SIG-M5 treated with dmso at 0.1 percent for 504 hours (cell line): Measurements from ENCODE around the gene GRIK2.

Experiments
- DNase-seq: peaks from one replicate; lab custom pipeline; 2025; ENCODE audit not compliant: unreplicated experiment; lab: John Stamatoyannopoulos, UW

GRIK2 gene

DNA sequence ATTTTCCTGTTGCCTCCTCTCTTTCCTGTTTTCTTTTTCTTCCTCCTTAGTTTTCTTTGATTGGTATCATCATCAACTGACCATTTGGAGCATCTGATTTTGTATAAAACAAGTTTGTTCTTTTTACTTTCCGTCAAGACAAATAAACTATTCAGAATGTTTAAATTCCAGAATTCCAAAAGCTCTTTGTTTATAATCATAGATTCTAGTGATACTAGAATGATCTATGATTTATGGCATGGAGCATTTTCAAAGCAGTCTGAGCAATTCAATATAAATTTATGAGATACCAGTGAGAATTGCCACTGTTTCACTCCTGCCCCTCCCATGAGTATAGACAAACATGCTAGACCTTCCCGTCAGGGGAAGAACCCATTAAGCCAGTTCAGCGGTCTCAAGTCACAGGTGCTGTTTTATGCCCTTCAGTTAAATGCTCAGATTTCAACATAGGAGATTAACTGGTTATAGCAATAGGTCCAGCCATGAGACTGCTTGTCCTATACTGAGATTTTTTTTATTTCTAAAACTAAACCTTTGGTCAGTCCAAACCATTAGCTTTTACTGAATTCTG, 60.7 kb downstream of the GRIK2 start:
- no peak for DNase-seq

DNA sequence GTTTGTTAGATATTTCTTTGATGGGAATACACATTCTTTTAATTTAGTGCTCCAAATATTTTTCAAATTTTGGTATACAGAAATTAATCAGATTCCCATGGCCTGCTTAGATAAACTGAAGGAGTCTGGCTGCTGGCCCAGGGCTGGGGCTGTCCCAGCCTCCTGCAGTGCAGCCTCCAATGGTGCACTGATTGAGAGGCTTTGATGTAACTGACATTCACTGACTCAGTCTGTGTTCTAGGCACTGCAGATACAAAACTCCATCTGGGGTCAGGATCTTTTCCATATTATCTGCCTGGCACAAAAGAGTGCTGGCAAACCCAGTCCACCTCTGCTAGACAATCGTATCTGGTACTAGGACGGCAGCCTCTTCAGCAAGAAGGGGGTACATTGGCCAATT, 64.8 kb downstream of the GRIK2 start:
- DNase-seq = no peak

DNA sequence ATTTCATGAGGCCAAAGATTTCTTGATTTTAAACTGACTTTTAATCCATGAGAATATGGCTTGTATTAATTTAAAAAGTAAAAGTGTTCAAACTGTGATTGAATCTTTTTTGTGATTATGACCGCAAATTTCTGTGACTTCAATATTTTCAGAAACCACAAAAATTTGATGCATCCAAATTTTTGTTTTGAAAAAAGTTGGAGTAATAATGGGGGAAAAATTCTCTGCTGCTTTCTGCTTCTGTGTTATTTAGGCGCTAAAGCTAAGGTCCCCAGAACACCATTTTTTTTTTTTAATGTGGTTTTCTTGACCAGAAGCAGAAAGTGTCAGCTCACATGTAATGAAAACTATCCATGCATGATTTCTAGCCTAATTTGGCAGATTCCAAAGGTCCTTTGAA, 65.3 kb downstream of the GRIK2 start:
- DNase-seq = no peak

DNA sequence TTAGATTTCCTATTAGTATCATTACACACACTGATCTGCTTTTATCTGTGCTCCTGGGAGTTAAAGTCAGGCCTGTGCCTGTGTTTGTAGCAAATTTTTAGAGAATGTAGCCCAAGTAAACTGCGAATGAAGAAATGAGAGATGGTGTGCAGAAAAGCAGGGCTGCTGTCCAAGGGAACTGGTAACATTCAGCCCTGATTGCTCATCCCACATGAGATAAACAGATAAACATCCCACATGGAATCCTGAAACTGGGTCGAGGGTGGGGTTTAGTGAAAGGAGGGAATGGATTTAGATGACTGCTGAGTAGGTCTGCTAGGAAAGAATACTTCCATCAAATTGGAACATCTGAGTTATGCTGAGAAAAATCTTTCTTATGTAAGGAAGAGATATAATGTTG, 69.1 kb downstream of the GRIK2 start:
- DNase-seq = no peak

DNA sequence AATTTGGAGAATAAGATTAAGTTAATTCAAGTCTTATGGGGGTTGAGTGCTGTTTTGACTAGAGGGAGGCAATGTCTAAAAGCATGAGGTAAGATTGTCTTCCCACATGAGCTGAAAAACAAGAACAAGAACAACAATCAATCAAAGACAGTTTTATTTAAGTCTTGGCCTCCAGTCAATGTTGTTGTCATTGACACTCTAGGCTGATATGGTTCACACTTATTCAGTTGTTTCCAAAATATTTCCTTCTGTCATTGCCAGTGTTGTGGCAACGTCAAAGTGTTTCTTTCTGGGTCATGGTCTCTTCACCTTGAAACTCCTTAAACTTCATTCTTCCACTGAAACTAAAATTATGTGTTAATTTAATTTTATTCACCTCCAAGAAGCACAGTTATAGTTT, 72.4 kb downstream of the GRIK2 start:
- no peak for DNase-seq

DNA sequence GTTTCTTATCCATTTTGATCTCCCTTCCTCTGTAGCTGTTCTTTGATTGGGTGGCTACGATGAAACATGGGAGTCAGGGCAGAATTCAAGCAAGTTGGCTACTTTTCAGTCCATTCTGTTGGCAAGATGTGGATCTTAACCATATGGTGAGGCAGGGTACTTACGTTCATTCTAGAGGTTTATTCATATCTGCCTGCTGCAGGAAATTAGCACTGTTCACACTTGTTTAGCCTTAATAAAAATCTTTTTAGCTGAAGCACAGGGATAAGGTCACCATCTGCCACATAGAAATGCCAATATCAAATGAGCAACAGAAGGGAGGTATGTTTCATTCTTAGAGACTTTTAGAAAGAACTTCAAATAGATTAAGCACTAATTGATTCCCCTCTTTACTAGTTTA, 83.9 kb downstream of the GRIK2 start:
- no peak for DNase-seq

DNA sequence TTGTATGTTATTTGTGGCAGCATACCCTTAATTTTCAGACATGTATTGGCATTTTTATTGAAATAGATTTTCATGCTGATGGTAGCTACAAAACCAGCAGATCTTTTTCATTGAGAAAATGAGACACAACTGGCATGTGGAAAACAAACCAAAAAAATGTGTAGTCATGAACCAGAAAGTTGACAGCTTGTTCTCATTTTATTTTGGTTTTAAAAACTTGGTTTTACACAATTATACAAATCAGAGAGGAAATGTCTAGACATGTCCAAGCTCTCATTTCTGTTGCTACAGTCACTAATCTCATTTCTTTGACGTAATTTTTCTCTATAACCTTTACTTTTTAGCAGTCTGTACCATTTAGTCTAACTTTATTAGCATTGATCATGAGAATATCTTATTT, 85.4 kb downstream of the GRIK2 start:
- DNase-seq = no peak

DNA sequence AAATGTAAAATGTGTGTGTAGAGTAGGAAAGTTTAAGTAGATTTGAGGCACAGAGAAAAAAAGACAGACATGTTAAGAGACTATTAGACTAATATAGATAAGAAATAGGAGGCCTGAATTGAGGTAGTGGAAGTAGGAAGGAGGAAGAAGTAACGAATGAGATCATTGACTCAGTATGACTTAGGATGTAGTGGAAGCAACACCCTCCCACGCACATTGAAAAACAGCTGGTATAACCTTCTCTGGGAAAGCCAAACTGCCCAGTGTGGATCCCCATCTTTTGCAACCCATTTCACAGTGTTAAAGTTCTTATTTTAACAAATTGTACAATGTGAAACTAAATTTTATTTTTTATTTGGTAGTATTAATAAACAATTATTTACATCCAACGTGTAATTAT, 89.1 kb downstream of the GRIK2 start:
- DNase-seq = no peak

DNA sequence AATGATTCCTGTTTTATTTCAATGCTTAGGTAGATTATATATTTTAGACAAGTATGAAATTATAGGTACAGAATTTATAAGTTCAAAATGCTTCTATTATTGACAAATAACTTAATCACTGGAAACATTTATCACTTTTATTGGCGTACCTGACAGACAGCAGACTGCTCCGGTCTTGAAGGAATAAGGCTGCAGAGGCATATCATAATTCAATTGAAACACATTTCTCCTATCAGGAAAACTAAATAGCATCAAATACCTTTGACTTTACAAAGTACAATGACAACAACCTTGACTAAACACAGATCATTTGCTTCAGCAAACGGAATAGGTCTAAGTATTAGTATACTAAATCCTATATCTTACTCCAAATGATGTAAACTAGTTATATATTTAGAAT, 91.3 kb downstream of the GRIK2 start:
- DNase-seq = no peak

DNA sequence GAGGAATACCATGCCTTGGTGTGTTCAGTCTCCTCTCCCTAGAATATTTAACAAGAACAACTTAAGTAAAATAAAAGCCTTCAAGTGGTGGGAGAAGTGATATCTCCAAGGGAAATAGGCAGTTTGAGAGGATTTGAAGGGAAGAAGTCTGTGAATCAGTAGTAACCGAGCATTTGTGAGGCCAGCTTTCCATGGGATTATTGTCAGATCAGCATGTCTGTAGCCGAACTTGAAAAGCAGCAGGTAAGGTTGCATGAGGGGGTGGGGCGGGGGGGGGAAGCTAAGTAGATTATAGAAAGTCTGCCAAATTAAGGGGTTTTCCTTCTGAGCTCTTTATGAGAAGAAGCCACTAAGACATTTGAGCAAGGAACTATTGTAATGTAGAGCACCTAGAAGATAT, 92.6 kb downstream of the GRIK2 start:
- no peak for DNase-seq

DNA sequence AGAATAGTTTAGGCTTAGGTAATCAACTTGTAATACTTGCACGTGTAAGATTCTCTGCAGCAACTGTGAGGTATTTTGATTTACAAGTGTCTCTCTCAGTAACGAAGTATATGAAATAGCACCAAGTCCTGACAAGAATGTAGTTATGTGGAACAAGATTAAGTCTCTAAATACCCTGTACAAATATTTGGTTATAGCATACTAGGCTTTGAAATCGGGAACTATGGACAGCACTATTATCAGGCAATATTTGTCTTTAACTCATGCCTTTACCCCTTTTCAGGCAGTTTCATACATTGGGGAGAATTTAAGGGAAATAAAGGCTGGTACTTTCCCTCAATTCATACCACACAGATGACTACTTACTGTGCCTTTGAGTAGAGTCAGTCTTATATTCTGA, 93.2 kb downstream of the GRIK2 start:
- DNase-seq = no peak

DNA sequence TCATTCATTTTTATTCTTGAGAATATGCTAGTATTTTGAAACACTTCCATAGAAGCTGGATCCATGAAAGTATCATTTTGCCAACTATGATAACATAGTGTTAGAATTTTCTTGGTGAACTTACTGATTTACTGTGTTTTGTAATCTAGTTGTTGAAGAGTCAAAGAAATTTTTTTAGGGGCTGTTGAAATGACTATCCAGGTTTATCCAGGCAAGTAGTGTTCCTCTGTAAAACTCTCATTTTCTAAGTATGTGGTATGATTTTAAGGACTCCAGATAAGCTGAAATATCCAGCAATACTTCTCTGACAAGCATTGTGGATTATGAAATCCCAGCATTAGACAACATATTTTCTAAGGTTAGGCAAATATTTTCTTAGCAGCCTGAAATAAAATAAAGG, 95.9 kb downstream of the GRIK2 start:
- no peak for DNase-seq

DNA sequence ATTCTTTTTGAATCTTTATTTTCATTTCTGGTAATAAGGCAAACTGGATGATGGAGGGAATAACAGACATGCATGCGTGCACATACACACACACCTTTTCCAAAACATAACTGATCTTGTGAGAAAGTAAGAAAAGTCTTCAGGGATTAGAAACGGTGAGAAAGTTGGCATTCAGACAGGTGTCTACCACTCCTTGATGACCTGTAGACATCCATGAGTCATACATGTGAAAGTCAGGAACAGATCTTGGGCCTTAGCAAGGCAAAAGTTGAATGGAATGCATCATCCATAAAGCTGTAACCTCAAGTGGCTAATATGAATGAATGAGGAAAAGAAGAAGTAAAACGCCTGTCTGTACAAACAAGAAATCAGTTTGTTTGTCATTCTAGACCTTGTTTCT, 97.3 kb downstream of the GRIK2 start:
- DNase-seq = no peak

DNA sequence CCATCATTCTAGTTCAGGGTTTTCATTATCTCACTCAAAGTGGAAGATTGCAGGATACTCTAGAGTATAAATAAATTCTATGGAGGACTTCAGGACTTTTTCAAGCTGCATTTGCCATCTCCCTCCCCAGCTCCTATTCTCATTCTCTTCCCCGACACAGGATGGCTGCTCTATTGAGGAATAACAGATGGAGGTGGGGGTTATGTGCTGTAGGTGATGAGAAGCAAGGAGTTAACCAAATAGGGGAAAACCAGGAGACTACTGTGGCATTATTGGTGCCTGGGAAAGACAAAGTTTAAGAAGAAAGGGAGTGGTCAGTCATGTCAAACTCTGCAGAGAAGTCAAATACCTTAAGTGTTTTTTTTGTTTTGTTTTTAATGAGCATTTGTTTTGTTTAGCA, 109.3 kb downstream of the GRIK2 start:
- no peak for DNase-seq

DNA sequence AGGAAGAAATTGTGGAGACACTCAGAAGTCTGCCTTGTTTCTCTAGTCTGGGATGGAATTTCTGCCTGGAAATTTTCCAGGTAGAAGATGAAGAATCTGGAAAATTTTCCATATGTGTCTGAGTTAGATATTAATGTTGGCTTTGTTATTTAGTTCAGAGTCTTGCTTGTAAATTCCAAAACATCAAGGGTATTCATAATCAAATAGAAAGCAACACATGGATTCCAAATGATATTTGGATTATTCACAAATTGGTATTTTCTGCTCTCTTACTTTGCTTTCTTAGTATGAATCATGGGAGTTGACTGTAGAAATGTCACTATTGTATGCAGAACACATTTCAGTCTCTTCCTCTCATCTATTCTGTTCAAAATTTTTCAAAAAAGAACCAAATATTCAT, 116.0 kb downstream of the GRIK2 start:
- no peak for DNase-seq

DNA sequence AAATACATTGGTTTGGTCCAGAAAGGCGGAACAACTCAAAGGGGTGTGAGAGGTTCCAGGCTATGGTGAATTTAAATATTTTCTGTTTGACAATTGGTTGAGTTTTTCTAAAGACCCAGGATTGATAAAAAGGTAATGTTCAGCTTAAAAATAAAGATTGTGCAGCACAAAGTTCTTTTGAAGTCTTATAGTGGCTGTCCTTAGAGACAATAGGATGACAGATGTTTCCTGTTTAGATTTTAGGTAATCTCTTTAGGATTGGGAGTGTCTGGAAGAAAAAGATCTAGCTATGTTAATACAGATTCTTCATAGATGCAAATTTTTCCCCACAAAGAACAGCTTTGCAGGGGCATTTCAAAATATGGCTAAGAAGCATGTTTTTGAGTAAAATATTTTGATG, 119.7 kb downstream of the GRIK2 start:
- no peak for DNase-seq

DNA sequence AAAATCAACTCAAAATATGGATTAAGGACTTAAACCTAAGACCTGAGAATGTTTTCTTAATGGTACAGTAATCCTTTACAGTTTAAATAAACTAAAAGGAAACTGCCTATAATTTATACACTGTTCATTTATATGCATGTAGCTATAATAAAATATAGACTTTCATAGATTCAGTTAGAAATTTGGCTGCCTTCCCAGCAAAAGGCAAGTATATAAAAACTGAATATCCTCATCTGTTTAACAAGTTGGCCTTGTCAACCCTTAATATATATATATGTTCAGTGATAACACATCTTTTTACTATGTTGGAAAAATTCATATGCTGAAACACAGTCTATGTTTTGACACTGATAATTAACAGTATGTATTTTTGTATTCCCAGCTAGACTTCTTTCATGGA, 123.1 kb downstream of the GRIK2 start:
- no peak for DNase-seq

DNA sequence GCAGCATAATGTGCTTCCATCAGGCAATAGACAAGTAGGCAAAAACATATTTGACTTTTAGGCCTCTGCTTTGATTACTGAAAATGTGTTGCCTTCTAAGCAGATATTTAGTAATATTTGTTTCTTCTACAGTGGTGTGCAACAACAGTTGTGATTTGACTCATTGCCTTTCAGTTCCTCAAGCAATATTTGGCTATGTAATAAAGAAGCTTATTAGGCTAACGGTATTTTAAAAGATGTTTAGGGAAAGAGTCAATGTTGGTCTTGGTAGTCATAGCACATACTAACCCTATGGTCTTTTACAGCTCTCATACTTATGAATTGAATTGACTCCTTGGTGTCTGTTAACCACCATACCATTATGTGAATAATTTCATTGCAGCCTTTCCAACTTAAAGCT, 124.1 kb downstream of the GRIK2 start:
- DNase-seq = no peak

DNA sequence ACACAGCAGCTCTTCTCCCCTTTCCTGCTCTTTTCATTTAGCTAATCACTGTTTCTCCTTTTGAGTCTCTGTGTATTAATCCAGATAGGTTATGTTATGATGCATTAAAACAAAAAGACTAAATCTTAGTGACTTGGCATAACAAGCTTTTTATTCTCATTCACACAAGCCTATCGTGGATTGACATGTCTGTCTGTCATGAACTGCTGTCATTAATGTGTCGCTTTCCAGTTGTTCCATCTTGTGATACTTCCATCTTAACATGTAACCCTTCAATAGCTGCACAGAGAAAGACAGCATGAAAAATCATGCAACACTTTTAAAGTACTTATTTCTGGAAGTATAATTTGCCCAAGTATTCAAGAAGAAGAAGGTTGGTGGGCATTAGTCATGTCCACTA, 128.7 kb downstream of the GRIK2 start:
- no peak for DNase-seq

DNA sequence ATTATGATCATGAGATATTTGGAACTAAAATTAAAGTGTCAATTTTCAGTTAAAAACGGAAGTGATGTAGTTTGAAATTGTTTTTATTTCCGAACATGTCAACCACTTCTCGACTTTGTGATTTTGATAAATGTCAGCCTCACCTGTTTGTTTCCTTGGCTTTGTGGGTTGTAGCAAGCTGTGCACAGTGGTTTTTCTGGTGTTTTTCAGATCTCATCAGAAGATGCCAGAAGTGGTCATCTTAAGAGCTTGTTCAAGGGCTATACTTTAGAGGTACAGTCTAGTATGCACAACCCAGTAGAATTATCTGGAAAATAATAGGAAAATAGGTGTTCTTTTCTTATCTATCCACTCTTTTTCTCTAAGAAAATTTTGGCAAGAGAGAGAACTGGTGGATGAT, 134.0 kb downstream of the GRIK2 start:
- DNase-seq = no peak

DNA sequence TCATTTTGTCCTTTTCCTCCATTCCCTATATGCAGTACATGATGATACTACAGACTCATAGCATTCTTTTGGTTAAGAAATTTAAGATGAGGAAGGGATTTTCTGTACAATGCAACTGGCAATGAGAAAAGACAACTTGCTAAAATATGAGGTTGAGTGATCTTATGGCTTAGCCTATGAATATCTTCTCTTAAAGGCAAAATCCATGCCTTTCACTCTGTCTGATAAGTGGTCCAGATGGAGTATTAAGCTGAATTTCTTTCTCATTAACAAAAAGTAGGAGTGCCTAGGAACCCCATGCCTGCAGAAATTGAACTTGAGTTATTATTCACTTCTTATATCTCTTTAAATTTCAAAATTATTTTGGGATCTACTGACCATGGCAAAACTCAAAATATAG, 135.3 kb downstream of the GRIK2 start:
- DNase-seq = no peak

DNA sequence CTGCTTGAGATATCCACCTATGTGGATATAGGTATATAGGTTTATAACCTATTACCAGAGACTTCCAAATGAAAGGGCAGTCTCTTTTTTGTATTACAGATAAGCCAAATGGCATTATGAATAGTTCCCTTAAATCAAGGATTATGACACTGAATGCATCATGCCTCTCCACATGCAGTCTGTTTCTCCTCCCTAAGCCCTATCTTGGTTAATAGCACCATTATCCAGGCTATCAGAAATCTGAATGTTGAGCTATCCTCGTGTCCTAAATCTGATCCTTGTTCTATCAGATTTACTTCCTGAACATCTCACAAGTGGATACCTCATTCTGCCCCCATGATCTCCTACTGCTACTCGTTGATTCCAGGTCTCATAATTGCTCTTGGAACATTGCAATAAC, 138.0 kb downstream of the GRIK2 start:
- no peak for DNase-seq

DNA sequence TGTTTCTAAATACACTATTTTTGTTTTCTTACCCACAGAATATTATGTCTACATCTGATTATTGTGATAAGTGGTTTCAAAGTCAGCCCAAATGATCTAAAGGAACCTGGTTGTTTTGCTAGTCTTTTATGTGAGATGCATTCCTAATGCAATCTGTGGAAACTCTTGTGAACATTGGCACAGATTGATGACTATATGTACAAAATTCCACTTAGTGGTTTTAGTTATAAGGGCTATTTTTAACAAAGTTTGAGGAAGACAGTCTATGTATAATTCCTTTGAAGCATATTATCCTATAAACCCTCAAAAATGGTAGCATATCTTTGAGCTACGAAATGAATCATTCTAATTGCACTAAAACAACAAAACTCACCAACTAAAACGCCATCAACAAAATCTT, 140.9 kb downstream of the GRIK2 start:
- no peak for DNase-seq

DNA sequence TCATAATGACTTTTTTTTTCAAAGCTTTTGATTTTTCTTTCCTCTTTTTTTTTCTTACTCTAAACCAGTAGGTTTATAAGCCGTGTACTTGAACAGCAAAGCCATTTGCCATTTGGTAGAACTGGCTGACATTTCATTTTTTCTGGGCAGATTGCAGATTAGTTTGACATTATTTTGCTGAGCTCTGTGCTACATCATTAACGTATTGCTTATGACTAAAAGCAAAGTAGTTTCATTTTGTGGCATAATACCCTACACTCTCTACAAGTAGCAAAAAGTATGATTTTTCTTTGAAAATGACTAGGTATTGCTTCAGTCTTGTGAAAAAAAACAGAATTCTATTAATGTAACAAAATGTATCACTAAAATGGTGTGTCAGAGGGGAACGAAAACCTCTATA, 141.3 kb downstream of the GRIK2 start:
- no peak for DNase-seq
